BLaER1 (cell line): ENCODE results near the gene TGFBR1.
"Not testable (repeated sequence)": the region's sequence is repeated elsewhere in the genome, so short reads cannot be mapped to it uniquely, and the experiment has no call there.

ENCODE experiments used
- H3K27ac ChIP-seq: shearing (Covaris generic); formaldehyde crosslinking; 2 replicates; pipeline ENCODE4 v1.8.1; 2022
- H3K27me3 ChIP-seq: shearing (Covaris generic); formaldehyde crosslinking; 2 replicates; pipeline ENCODE4 v1.8.1; 2022
- H3K36me3 ChIP-seq: shearing (Covaris generic); formaldehyde crosslinking; 2 replicates; pipeline ENCODE4 v1.8.1; 2022
- H3K4me1 ChIP-seq: shearing (Covaris generic); formaldehyde crosslinking; 2 replicates; pipeline ENCODE4 v1.8.1; 2022
- H3K4me2 ChIP-seq: shearing (Covaris generic); formaldehyde crosslinking; 2 replicates; pipeline ENCODE4 v1.8.1; 2022
- H3K4me3 ChIP-seq: shearing (Covaris generic); formaldehyde crosslinking; 2 replicates; pipeline ENCODE4 v1.8.1; 2022
- H3K9ac ChIP-seq: shearing (Covaris generic); formaldehyde crosslinking; 2 replicates; pipeline ENCODE4 v1.8.1; 2022
- H3K9me3 ChIP-seq: shearing (Covaris generic); formaldehyde crosslinking; 2 replicates; pipeline ENCODE4 v1.8.1; 2022
- H4K20me1 ChIP-seq: shearing (Covaris generic); formaldehyde crosslinking; 2 replicates; pipeline ENCODE4 v1.8.1; 2022
- Cebpa-rat ChIP-seq: shearing (Covaris generic); IDR thresholded peaks from 2 replicates; pipeline ENCODE4 v1.8.1; 2022

The TGFBR1 gene

DNA sequence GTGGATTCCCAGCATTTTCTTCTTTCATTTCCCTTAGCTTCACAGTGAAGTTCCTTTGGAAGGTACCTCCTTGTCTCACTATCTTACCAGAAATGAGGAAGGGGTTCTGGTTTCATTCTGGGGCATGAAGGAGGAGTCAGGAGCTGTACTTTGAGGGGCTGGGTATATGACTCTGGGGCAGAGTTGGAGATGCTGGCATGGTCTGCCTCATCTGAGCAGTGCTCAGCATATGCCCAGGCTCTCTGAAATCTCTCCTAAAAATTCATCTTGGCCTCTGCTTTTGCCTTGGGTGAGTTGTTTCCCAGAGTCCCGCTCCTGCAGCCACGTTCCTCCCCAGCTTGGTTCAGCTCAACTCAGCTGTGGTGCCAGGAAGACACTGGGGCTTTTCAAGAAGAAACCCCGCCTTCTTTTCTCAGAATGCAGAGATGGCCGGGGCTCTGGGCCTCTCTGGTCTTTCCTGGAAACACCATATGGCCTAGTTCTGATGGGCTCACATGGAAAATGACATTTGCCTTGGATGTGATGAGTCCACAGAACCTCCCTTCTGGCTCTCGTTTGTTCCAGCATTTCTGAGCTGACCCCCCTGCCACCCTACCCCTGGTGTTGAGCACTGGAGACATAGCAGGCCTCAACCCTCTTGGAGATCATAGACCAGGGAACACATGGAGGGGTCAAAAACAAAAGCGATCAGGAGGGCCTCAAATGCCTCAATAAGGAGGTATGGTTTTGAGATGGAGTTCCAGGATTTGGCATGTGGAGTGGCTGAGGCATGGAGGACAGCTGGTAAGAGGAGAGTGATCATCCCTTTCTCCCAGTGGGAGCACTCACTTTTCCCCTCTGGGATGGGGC is 12.0 kb upstream of the TGFBR1 start:
- Histone ChIP-seq H3K9me3 (peaks cover 33% of the 10 kb centered on the region), H3K36me3 (no peaks in the 10 kb centered on the region), H3K27me3 (no peaks in the 10 kb centered on the region), H3K4me3 (no peak overlapping the region), H3K4me2 (no peak overlapping the region), H3K4me1 (no peaks in the 10 kb centered on the region), H4K20me1 (no peaks in the 10 kb centered on the region), H3K9ac (no peak overlapping the region), H3K27ac (no peak overlapping the region)
- TF ChIP-seq Cebpa-rat, result no peak

DNA sequence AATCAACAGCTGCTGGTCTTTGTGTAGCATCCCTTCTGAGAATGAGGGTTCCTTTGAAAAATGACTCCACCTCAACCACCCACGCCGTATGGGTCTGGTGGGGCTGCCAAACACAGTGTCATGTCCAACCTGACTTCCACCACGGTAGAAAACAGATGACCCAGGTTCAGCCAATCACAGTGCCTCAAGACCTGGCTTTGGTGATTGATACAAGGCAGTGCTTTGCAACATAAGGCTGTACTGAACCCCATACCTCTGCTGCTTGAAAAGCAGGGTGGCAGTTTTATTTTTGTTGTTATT is 11.5 kb upstream of the TGFBR1 start:
- Histone ChIP-seq H3K4me3 (no peak overlapping the region), H3K4me1 (no peaks in the 10 kb centered on the region), H4K20me1 (no peaks in the 10 kb centered on the region), H3K36me3 (no peaks in the 10 kb centered on the region), H3K27me3 (no peaks in the 10 kb centered on the region), H3K9ac (no peak overlapping the region), H3K9me3 (peaks cover 27% of the 10 kb centered on the region), H3K27ac (no peak overlapping the region), H3K4me2 (no peak overlapping the region)
- no peak for TF ChIP-seq Cebpa-rat

DNA sequence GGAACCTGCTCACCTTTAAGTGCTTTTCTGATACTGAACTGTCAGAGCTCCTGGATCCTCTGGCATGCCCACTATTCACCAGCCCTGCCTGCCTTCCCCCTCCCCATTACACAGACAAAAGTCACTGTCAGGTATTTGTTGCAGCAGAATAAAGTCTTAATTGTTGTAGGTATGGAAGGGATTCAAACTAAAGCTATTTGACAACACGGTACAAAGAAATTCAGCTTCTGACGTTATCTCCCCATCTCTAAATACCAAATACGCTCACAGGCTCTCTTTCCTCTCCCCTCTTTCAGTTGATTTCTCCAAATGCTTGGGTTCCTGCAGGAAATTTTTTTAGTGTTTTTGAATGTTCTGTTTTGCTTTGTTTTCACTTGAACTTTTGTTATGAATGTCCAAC is 9.3 kb upstream of the TGFBR1 start:
- no peaks in the 10 kb centered on the region for H3K27me3 ChIP-seq
- H3K9ac ChIP-seq, result no peak overlapping the region
- H3K9me3 ChIP-seq, result peaks cover 8% of the 10 kb centered on the region
- no peaks in the 10 kb centered on the region for H3K36me3 ChIP-seq
- no peaks in the 10 kb centered on the region for H3K4me1 ChIP-seq
- no peak overlapping the region for H3K27ac ChIP-seq
- no peaks in the 10 kb centered on the region for H4K20me1 ChIP-seq
- no peak overlapping the region for H3K4me3 ChIP-seq
- TF ChIP-seq Cebpa-rat, result no peak
- H3K4me2 ChIP-seq, result no peak overlapping the region

DNA sequence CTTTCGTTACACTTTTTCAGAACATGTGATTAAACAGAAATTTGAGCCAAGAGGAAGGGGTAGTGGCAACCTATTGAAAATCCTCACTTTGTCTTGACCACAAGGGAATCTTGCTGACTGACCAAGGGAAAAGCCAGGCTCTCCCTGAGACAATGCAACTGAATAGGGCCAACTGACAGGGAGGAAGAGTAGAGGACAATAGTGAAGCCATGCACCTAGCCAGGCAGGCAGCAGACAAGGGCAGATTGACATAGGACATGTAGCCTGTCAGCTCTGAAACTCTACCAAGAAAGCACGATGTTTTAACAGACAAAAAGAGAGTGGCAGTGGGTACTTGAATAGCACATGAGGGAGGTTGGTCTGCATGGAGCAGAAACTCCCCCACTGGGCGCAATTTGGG is 8.5 kb upstream of the TGFBR1 start:
- no peaks in the 10 kb centered on the region for H3K27me3 ChIP-seq
- no peak overlapping the region for H3K4me3 ChIP-seq
- no peak overlapping the region for H3K4me2 ChIP-seq
- H3K9ac ChIP-seq, result no peak overlapping the region
- H3K9me3 ChIP-seq, result 0 out of 2 replicates have a peak, but pooled peaks cover under 1% of the 10 kb centered on the region
- H3K36me3 ChIP-seq, result no peaks in the 10 kb centered on the region
- TF ChIP-seq Cebpa-rat, result no peak
- no peak overlapping the region for H3K27ac ChIP-seq
- no peaks in the 10 kb centered on the region for H3K4me1 ChIP-seq
- H4K20me1 ChIP-seq, result no peaks in the 10 kb centered on the region

DNA sequence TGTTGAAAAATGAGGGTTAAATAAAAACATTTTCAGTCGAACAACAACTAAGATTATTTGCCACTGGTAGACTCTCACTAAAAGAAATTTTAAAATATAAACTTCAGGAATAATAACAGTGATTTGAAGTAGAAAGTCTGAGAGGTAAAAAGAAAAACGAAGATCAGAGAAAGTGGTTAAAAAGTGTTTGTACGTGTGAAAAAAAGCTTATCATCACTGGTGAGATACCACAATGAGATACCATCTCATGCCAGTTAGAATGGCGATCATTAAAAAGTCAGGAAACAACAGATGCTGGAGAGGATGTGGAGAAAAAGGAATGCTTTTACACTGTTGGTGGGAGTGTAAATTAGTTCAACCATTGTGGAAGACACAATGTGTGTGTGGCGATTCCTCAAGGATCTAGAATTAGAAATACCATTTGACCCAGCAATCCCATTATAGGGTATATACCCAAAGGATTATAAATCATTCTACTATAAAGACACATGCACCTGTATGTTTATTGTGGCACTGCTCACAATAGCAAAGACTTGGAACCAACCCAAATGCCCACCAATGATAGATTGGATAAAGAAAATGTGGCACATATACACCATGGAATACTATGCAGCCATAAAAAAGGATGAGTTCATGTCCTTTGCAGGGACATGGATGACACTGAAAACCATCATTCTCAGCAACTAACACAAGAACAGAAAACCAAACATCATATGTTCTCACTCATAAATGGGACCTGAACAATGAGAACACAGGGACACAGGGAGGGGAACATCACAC is 4.9 kb upstream of the TGFBR1 start:
- not testable (repeated sequence) for H3K9me3 ChIP-seq, H3K36me3 ChIP-seq, H3K9ac ChIP-seq, H3K27ac ChIP-seq, H4K20me1 ChIP-seq, H3K4me3 ChIP-seq, H3K4me2 ChIP-seq, H3K4me1 ChIP-seq
- peaks cover 13% of the 10 kb centered on the region for H3K27me3 ChIP-seq

DNA sequence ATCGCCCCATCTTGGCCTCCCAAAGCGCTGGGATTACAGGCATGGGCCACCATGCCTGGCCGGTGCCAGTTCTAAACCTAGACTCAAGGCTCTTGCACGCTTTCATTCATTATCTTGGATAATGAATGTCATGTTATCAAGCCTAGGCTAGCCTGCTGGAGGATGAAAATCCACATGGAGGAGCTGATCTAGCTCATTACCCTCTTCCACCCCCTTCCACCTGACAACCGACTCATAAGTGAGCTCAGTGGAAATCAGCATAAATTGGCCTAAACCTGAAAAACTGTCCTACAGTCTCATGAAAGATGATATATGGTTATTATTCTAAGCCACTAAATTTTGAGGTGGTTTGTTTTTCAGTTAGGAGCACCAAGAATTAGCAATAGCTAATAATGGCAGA is 3.6 kb upstream of the TGFBR1 start:
- peaks cover 9% of the 10 kb centered on the region; the same call in 1 of the 2 replicates for H4K20me1 ChIP-seq
- no peaks in the 10 kb centered on the region for H3K9me3 ChIP-seq
- H3K27ac ChIP-seq, result no peak overlapping the region
- H3K4me1 ChIP-seq, result peaks cover 12% of the 10 kb centered on the region
- peaks cover 24% of the 10 kb centered on the region for H3K27me3 ChIP-seq
- no peaks in the 10 kb centered on the region for H3K36me3 ChIP-seq
- TF ChIP-seq Cebpa-rat, result no peak
- no peak overlapping the region for H3K4me3 ChIP-seq
- H3K4me2 ChIP-seq, result no peak overlapping the region
- H3K9ac ChIP-seq, result no peak overlapping the region

DNA sequence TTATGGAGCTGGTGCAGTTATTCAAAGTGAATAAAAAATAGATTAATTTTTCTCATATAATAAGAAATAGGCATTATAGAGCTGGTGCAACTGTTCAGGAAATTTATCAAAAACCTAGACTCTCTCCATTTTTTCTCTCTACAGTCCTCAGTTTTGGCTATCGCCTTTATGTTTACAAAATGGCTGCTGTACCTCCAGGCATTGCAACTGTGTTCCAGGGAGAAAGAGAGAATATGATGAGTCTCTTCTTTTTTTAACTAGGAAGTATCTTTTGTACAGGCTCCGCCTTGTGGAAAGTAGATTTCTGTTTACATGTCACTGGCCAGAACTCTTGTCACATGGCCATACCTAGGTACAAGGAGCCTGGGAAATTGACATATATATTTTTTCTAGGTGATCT is 3.1 kb upstream of the TGFBR1 start:
- Histone ChIP-seq H3K9me3 (no peaks in the 10 kb centered on the region), H3K27ac (no peak overlapping the region), H3K4me2 (no peak overlapping the region)

DNA sequence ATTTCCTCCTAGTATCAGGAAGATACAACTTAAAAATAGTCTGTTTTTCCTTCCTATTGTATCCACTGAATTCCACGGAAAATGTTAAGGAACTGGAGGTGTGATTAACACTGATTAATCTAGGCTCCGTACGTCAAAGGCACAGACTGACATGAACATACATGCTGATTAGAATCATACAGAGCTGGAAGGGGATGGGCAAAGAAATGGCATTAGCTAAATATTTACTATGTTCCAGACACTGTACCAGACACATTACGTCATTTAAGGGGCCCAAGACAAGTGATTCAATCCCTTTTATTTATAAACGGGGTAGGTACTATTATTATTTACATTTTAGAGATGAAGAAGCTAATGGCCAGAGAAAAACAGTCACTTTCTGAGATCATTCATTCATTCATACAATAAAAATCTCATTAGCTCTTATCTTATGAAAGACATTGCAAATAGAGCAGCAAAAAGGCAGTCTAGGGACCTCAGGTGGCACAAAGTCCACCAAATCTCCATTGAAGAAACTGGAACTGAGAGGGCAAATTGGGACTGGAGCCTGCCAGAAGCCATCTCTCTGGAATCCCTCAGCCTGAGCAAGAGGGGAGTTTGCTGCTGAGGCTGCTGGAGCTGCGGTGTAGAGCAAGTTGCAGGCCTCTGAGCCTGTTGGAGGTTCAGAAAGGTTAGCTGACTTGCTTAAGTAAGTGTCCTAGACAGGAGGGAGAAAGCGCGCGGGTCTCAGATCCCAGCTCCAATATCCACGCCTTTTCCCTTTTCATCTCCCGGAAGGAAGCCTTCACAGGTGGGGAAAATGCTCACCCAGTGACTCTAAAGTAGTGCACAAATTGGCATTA is 1.6 kb upstream of the TGFBR1 start:
- H3K4me2 ChIP-seq, result no peak overlapping the region
- H3K9ac ChIP-seq, result no peak overlapping the region
- no peak overlapping the region for H3K4me3 ChIP-seq
- H3K9me3 ChIP-seq, result no peaks in the 10 kb centered on the region
- no peak overlapping the region for H3K27ac ChIP-seq
- H3K27me3 ChIP-seq, result peaks cover 32% of the 10 kb centered on the region
- no peaks in the 10 kb centered on the region for H3K36me3 ChIP-seq
- peaks cover 30% of the 10 kb centered on the region for H3K4me1 ChIP-seq
- peaks cover 29% of the 10 kb centered on the region for H4K20me1 ChIP-seq
- TF ChIP-seq Cebpa-rat, result no peak

More for the DNA sequence above, 3.1 kb upstream of the TGFBR1 start:
- Histone ChIP-seq H3K36me3 (no peaks in the 10 kb centered on the region), H3K9ac (no peak overlapping the region), H3K4me3 (no peak overlapping the region), H3K27me3 (peaks cover 29% of the 10 kb centered on the region), H4K20me1 (peaks cover 14% of the 10 kb centered on the region), H3K4me1 (peaks cover 15% of the 10 kb centered on the region)
- no peak for TF ChIP-seq Cebpa-rat

DNA sequence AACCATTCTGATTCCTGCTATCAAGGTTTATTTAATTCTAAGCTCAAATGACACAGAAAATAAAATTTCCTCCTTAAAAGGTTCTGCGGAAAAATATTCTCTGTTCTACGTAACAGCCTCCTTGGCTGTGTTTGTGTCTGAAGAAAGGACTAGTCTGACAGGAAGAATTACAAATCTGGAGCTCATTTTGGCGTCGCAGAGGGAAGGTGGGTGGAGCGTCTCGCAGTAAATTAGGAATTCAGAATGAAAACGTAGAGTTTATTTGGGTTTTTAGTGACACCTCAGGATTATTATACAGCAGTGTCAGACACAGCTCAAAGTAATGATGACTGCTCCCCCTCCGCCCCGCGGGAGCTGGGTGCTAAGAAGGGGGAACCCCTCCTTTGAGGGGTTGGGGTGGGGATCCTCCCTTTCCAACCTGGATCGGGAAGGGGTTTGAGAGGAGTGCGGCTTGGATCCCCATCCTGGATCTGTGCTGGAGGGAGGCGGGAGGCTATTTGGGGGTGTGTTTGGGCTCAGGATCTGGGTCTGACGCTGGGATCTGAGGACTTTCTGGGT is 933 bp upstream of the TGFBR1 start:
- Histone ChIP-seq H3K9ac (peak overlapping the region; percentile 51), H3K27ac (no peak overlapping the region), H3K4me2 (peak overlapping the region; percentile 94), H3K27me3 (peaks cover 32% of the 10 kb centered on the region), H3K9me3 (no peaks in the 10 kb centered on the region), H3K4me1 (peaks cover 32% of the 10 kb centered on the region), H3K36me3 (no peaks in the 10 kb centered on the region), H4K20me1 (peaks cover 36% of the 10 kb centered on the region), H3K4me3 (peak overlapping the region; percentile 90)
- no peak for TF ChIP-seq Cebpa-rat
